Endodermal cell (in vitro differentiated cells): Measurements from ENCODE around the gene DOK6. TPM values are rescaled to one million over a fixed set of nuclear protein-coding genes. Genes with fewer than 3 reads are reported as not detected.
"Not testable (repeated sequence)": the region's sequence is repeated elsewhere in the genome, so short reads cannot be mapped to it uniquely, and the experiment has no call there.

Experiments
- DNase-seq: peaks from one replicate; pipeline ENCODE4 v3.0.0-alpha.2; 2017
- H3K27ac ChIP-seq: 2 replicates; pipeline ENCODE4 v1.5.1; 2013; ENCODE audit warnings: mild to moderate bottlenecking, low read depth, low read length, moderate library complexity
- H3K27me3 ChIP-seq: 2 replicates; pipeline ENCODE4 v1.6.1; 2013; ENCODE audit warnings: mild to moderate bottlenecking, low read length, moderate library complexity; ENCODE audit not compliant: insufficient read depth, control insufficient read depth, poor library complexity, severe bottlenecking
- H3K36me3 ChIP-seq: 2 replicates; pipeline ENCODE4 v1.7.0; 2013; ENCODE audit warnings: mild to moderate bottlenecking, low read length, moderate library complexity; ENCODE audit not compliant: control insufficient read depth, insufficient read depth
- H3K4me1 ChIP-seq: one replicate; pipeline ENCODE4 v1.7.0; 2013; ENCODE audit warnings: low read length; ENCODE audit not compliant: control insufficient read depth, insufficient read depth
- H3K4me3 ChIP-seq: 2 replicates; pipeline ENCODE4 v1.5.1; 2013; ENCODE audit warnings: mild to moderate bottlenecking, low read length, moderate library complexity
- H3K9ac ChIP-seq: 2 replicates; pipeline ENCODE4 v1.6.1; 2013; ENCODE audit warnings: mild to moderate bottlenecking, low read length, moderate library complexity; ENCODE audit not compliant: poor library complexity, severe bottlenecking; ENCODE audit errors: extremely low read depth
- H3K9me3 ChIP-seq: 2 replicates; pipeline ENCODE4 v1.6.1; 2013; ENCODE audit warnings: mild to moderate bottlenecking, low read length, moderate library complexity; ENCODE audit not compliant: control insufficient read depth
- H3K27ac Mint-ChIP-seq: 2 replicates; pipeline ENCODE4 v1.8.0; 2020; ENCODE audit warnings: mixed read lengths
- H3K27me3 Mint-ChIP-seq: 2 replicates; pipeline ENCODE4 v1.8.0; 2021; ENCODE audit warnings: mild to moderate bottlenecking, mixed read lengths; ENCODE audit not compliant: insufficient read depth
- H3K36me3 Mint-ChIP-seq: 2 replicates; pipeline ENCODE4 v1.8.0; 2020; ENCODE audit warnings: low read depth, mixed read lengths
- H3K4me1 Mint-ChIP-seq: 2 replicates; pipeline ENCODE4 v1.8.0; 2020; ENCODE audit warnings: mixed read lengths
- H3K4me3 Mint-ChIP-seq: 2 replicates; pipeline ENCODE4 v1.8.0; 2020; ENCODE audit warnings: mild to moderate bottlenecking, moderate library complexity, mixed read lengths
- H3K9me3 Mint-ChIP-seq: 2 replicates; pipeline ENCODE4 v1.8.0; 2020; ENCODE audit warnings: mild to moderate bottlenecking, mixed read lengths
- WGBS, 2 experiments: methylation state at CpG; one replicate each; pipeline versions ENCODE4 v1.1.5 to v1.1.7; 2013; ENCODE audit warnings: missing lambda C conversion rate in 2 of 2, mixed read lengths in 1 of 2; ENCODE audit not compliant: insufficient coverage in 1 of 2, insufficient read length in 1 of 2; 5-methylcytosine and 5-hydroxymethylcytosine counted together
- total RNA-seq, 2 donors: library from RNA; stranded (reverse); fragmentation: NEBNext Ultra II Directional in 1 of 2; extraction: Animal tissue kit (Norgen Biotek cat#: 25700) in 1 of 2; gene quantifications; 2 replicates in 1 of 2; 3 replicates in 1 of 2; pipeline ENCODE4 v1.2.1, GENCODE V29; 2021
- TF ChIP-seq, protein P1 (sequence below): fragments of 200-600 bp; sonication (generic); conservative IDR thresholded peaks from 2 replicates; pipeline ENCODE4 v1.5.0; 2021; ENCODE audit warnings: antibody characterized with exemption, mild to moderate bottlenecking

DOK6 gene
- total RNA-seq, 2 donors from 2014 or later: 5.7 to 5.9 TPM

DNA sequence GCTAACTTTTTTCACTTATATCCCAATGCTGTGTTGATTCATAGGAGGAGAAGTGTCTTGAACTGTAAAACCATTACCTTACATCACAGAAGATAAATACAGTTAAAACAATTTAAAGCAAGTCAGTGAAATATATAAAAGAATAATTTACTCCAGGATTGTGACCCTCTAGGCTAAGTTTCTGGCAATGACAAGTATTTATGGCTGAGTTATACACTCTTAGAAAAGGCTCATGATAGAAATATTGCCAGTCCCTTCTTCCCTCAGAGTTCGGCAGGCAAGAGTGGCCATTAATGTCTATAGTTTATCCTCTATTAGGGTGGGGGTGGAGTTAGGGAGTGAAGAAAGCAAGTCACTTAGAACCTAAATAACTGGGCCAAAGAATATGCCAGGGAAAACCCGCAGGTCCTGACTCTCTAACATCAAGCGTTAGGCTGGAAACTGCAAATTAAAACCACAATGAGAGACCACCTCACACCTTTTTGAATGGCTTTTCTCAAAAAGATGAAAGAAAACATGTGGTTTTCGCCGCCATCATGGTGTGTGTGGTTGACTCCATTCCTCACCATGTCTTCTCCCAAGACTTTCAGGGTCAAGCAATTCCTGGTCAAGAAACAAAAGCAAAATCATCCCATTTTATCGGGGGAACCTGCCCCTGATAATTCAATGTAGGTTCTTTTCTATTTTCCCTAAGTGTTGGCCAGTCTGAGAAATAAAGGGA lies 477.7 kb downstream of the DOK6 start:
- H3K4me3 Mint-ChIP-seq: no peak overlapping the region

DNA sequence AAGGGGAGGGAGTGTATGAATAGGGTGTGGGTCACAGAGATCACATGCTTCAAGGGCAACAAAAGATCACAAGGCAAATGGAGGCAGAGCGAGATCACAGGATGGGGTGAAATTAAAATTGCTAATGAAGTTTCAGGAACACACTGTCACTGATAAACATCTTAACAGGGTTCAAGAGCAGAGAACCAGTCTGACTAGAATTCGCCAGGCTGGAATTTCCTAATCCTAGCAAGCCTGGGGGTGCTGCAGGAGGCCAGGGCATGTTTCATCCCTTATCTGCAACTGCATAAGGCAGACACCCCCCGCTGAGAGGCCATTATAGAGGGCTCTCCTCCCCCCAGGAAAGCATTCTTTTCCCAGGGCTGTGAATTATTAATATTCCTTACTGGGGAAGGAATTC lies 478.4 kb downstream of the DOK6 start:
- not testable (repeated sequence) for H3K4me1 Mint-ChIP-seq, H3K4me3 ChIP-seq, H3K4me3 Mint-ChIP-seq, H3K36me3 Mint-ChIP-seq, H3K27me3 Mint-ChIP-seq, H3K27me3 ChIP-seq, H3K4me1 ChIP-seq, H3K9ac ChIP-seq, H3K36me3 ChIP-seq
- WGBS, 2 experiments: 70% methylated on average over 3 of the region's 3 CpGs; no CpG with 5 or more reads in 1 of the 2 experiments
- DNase-seq: peak; percentile 83
- Histone ChIP-seq H3K9me3 (peaks cover 11% of the 10 kb centered on the region), H3K27ac (peak overlapping the region; percentile 61)
- peak overlapping the region; percentile 38 for H3K27ac Mint-ChIP-seq
- H3K9me3 Mint-ChIP-seq: peaks cover 18% of the 10 kb centered on the region

More for the DNA sequence above, 477.7 kb downstream of the DOK6 start:
- peak overlapping the region; percentile 40 for H3K4me3 ChIP-seq
- 78 to 100% methylated on average over 2 to 6 of the region's 6 CpGs for WGBS, 2 experiments
- no peaks in the 10 kb centered on the region for H3K4me1 Mint-ChIP-seq
- H3K27ac Mint-ChIP-seq: peak overlapping the region; percentile 38
- no peaks in the 10 kb centered on the region for H3K4me1 ChIP-seq
- no peak overlapping the region for H3K9ac ChIP-seq
- TF ChIP-seq, protein P1, sequence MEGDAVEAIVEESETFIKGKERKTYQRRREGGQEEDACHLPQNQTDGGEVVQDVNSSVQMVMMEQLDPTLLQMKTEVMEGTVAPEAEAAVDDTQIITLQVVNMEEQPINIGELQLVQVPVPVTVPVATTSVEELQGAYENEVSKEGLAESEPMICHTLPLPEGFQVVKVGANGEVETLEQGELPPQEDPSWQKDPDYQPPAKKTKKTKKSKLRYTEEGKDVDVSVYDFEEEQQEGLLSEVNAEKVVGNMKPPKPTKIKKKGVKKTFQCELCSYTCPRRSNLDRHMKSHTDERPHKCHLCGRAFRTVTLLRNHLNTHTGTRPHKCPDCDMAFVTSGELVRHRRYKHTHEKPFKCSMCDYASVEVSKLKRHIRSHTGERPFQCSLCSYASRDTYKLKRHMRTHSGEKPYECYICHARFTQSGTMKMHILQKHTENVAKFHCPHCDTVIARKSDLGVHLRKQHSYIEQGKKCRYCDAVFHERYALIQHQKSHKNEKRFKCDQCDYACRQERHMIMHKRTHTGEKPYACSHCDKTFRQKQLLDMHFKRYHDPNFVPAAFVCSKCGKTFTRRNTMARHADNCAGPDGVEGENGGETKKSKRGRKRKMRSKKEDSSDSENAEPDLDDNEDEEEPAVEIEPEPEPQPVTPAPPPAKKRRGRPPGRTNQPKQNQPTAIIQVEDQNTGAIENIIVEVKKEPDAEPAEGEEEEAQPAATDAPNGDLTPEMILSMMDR: no peak
- no peaks in the 10 kb centered on the region for H3K36me3 ChIP-seq
- H3K27me3 ChIP-seq: no peaks in the 10 kb centered on the region
- peak overlapping the region; percentile 60 for H3K27ac ChIP-seq
- DNase-seq: no peak
- H3K9me3 Mint-ChIP-seq: peaks cover 18% of the 10 kb centered on the region
- H3K36me3 Mint-ChIP-seq: no peaks in the 10 kb centered on the region
- peaks cover 11% of the 10 kb centered on the region for H3K9me3 ChIP-seq
- H3K27me3 Mint-ChIP-seq: no peaks in the 10 kb centered on the region

DNA sequence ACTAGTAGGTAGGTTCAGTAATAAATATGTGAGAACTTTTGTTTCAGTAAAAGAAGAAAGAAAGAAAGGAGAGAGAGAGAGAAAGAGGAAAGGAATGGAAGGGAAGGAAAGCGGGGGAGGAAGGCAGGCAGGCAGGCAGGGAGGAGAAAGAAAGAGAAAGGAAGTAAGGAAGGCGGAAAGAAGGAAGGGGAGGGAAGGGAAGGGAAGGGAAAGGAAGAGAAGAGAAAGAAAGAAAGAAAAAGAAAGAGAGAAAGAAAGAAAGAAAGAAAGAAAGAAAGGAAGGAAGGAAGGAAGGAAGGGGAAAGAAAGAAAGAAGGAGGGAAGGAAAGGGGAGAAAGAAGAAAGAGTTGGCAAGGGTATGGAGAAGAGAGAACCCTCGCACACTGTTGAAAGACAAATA lies 479.4 kb downstream of the DOK6 start:
- Mint-ChIP-seq H3K27ac (peak overlapping the region; percentile 8), H3K4me1 (no peaks in the 10 kb centered on the region), H3K9me3 (peaks cover 18% of the 10 kb centered on the region), H3K4me3 (no peak overlapping the region), H3K27me3 (no peaks in the 10 kb centered on the region), H3K36me3 (no peaks in the 10 kb centered on the region)
- Histone ChIP-seq H3K27me3 (no peaks in the 10 kb centered on the region), H3K36me3 (no peaks in the 10 kb centered on the region), H3K9ac (no peak overlapping the region), H3K27ac (no peak overlapping the region), H3K9me3 (peaks cover 11% of the 10 kb centered on the region), H3K4me1 (no peaks in the 10 kb centered on the region), H3K4me3 (no peak overlapping the region)
- TF ChIP-seq, protein P1: no peak
- 97 to 100% methylated on average over 2 of the region's 3 CpGs for WGBS, 2 experiments
- DNase-seq: no peak
